ENCODE results near the gene IDI1. TPM values are rescaled to one million over a fixed set of nuclear protein-coding genes. Genes with fewer than 3 reads are reported as not detected.

The IDI1 gene
- total RNA-seq, 1 experiment from 2014 or later: 30.2 TPM

GRCh38 chr10:1063232-1063865, 14.4 kb upstream of the IDI1 start:
- BruUV-seq (replicated peaks): no TSS peak
- Histone ChIP-seq H3K36me3 (ENCODE audit: low read depth, low read length) (no peaks in the 10 kb centered on the region), H3K9ac (ENCODE audit: low read length) (no peak overlapping the region), H3K4me1 (ENCODE audit: insufficient read depth, low read length) (no peaks in the 10 kb centered on the region), H3K79me2 (ENCODE audit: low read length) (peaks cover 26% of the 10 kb centered on the region), H3K9me3 (ENCODE audit: low read length) (no peaks in the 10 kb centered on the region), H3K9me2 (replicated peaks; ENCODE audit: low read length) (no peaks in the 10 kb centered on the region), H3K27me3 (ENCODE audit: low read length) (no peaks in the 10 kb centered on the region), H3F3A (ENCODE audit: low read length, unreplicated experiment) (no peaks in the 10 kb centered on the region), H4K20me1 (ENCODE audit: low read length) (no peaks in the 10 kb centered on the region), H3K27ac (ENCODE audit: low read length) (no peak overlapping the region), H3K4me3 (ENCODE audit: low read length) (no peak overlapping the region), H2AFZ (ENCODE audit: low read length) (no peak overlapping the region), H3K4me2 (ENCODE audit: low read length) (no peak overlapping the region)
- ATAC-seq: no peak
- TF ChIP-seq EZH2phosphoT487 (IDR thresholded peaks at IDR 0.05; ENCODE audit: borderline replicate concordance, low read length) (no peak), EZH2 (IDR thresholded peaks at IDR 0.05; ENCODE audit: low read length, unreplicated experiment) (no peak), CTCF (conservative IDR thresholded peaks at IDR 0.05; ENCODE audit: low read depth, low read length) (no peak)
- no peak for DNase-seq
- CTCF ChIA-PET: no interaction called here
- intact Hi-C loops (cut with micrococcal nuclease): no loop called here
- POLR2A ChIA-PET (ENCODE audit: unreplicated experiment): no interaction called here

DNA sequence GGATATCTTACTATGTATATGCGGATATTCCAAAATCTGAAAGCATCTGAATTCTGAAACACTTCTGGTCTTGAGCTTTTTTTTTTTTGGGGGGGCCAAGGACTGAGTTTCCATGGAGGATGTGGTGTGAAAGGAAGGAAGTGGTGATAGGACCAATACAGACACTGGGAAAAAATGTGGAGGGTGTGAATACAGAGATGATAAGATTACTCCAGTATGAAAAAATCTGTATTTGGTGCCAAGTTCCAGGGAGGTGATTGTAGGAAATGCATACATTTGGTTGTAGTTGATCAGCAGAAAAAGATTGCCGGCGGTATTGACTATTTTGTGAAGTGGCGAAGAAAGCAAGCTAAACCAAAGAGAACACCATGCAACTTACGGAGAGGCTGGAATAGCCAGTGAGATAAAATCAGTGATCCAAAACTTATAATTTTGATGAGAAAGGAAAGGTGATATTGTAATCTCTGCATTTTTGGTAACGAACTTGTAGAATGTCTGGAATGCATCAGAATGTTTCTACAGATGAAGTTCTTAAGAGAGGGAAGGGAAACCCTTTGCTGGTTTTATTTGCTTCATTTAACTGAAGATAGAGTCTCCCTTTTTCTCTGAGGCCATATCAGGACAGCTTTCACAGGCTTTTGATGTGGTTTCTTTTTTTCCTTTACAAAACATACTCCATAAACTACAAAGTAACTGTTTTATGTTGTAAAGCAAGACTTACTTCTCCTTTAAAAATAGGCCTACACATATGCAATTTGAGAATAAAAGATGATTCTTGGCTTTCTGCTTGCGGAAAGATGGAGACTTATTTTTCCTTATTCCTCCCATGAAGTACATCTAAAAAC, 13.2 kb upstream of the IDI1 start:
- ATAC-seq: no peak
- TF ChIP-seq CTCF (conservative IDR thresholded peaks at IDR 0.05; ENCODE audit: low read depth, low read length): no peak
- TF ChIP-seq EZH2 (IDR thresholded peaks at IDR 0.05; ENCODE audit: low read length, unreplicated experiment): no peak
- TF ChIP-seq EZH2phosphoT487 (IDR thresholded peaks at IDR 0.05; ENCODE audit: borderline replicate concordance, low read length): no peak
- no peaks in the 10 kb centered on the region for H3K9me2 ChIP-seq (replicated peaks; ENCODE audit: low read length)
- no peak overlapping the region for H3K9ac ChIP-seq (ENCODE audit: low read length)
- no peaks in the 10 kb centered on the region for H4K20me1 ChIP-seq (ENCODE audit: low read length)
- no peak overlapping the region for H3K4me3 ChIP-seq (ENCODE audit: low read length)
- no peak overlapping the region for H3K27ac ChIP-seq (ENCODE audit: low read length)
- no peaks in the 10 kb centered on the region for H3K9me3 ChIP-seq (ENCODE audit: low read length)
- intact Hi-C loops (cut with micrococcal nuclease): no loop called here
- BruUV-seq (replicated peaks): no TSS peak
- H3K79me2 ChIP-seq (ENCODE audit: low read length): peaks cover 38% of the 10 kb centered on the region
- no peaks in the 10 kb centered on the region for H3K36me3 ChIP-seq (ENCODE audit: low read depth, low read length)
- H3K4me1 ChIP-seq (ENCODE audit: insufficient read depth, low read length): 0 out of 2 replicates have a peak, but pooled peaks cover 6% of the 10 kb centered on the region
- ChIA-PET CTCF (no interaction called here), POLR2A (ENCODE audit: unreplicated experiment) (no interaction called here)
- H2AFZ ChIP-seq (ENCODE audit: low read length): no peak overlapping the region
- no peak overlapping the region for H3K4me2 ChIP-seq (ENCODE audit: low read length)
- no peaks in the 10 kb centered on the region for H3K27me3 ChIP-seq (ENCODE audit: low read length)
- no peaks in the 10 kb centered on the region for H3F3A ChIP-seq (ENCODE audit: low read length, unreplicated experiment)
- DNase-seq: no peak

GRCh38 chr10:1059902-1060301, 11.0 kb upstream of the IDI1 start:
- POLR2A ChIA-PET (ENCODE audit: unreplicated experiment): no interaction called here
- H3K4me1 ChIP-seq (ENCODE audit: insufficient read depth, low read length): peaks cover 11% of the 10 kb centered on the region

More at GRCh38 chr10:1059902-1060301, 11.0 kb upstream of the IDI1 start:
- H3K4me2 ChIP-seq (ENCODE audit: low read length): no peak overlapping the region
- no peaks in the 10 kb centered on the region for H3F3A ChIP-seq (ENCODE audit: low read length, unreplicated experiment)
- H3K9me2 ChIP-seq (replicated peaks; ENCODE audit: low read length): no peaks in the 10 kb centered on the region
- H4K20me1 ChIP-seq (ENCODE audit: low read length): no peaks in the 10 kb centered on the region
- no peak overlapping the region for H3K27ac ChIP-seq (ENCODE audit: low read length)
- no peaks in the 10 kb centered on the region for H3K36me3 ChIP-seq (ENCODE audit: low read depth, low read length)
- BruUV-seq (replicated peaks): no TSS peak
- ATAC-seq (no peak), DNase-seq (no peak)
- no peak for TF ChIP-seq EZH2 (IDR thresholded peaks at IDR 0.05; ENCODE audit: low read length, unreplicated experiment)
- H3K4me3 ChIP-seq (ENCODE audit: low read length): no peak overlapping the region
- no peaks in the 10 kb centered on the region for H3K9me3 ChIP-seq (ENCODE audit: low read length)
- H2AFZ ChIP-seq (ENCODE audit: low read length): no peak overlapping the region
- CTCF ChIA-PET: no interaction called here
- H3K79me2 ChIP-seq (ENCODE audit: low read length): peaks cover 55% of the 10 kb centered on the region
- no peaks in the 10 kb centered on the region for H3K27me3 ChIP-seq (ENCODE audit: low read length)
- intact Hi-C loops (cut with micrococcal nuclease): no loop called here
- H3K9ac ChIP-seq (ENCODE audit: low read length): no peak overlapping the region

Measured in PC-3 (cell line).